Mucosa of rectum (tissue), 2 donors: ENCODE results near the gene SMURF1.
A peak's percentile ranks its signal among the peaks of the same experiment; 100 is the strongest.

Experiments
- H3K27ac ChIP-seq, 2 donors: one replicate each; pipeline ENCODE4 v1.7.0; 2013; ENCODE audit warnings: inconsistent platforms in 2 of 2, low read depth in 2 of 2, low read length in 2 of 2
- H3K27me3 ChIP-seq, 2 donors: one replicate each; pipeline ENCODE4 v1.7.0; 2013; ENCODE audit warnings: low read length in 2 of 2; ENCODE audit not compliant: control insufficient read depth in 2 of 2, insufficient read depth in 2 of 2
- H3K36me3 ChIP-seq, 2 donors: one replicate each; pipeline ENCODE4 v1.7.0; 2013; ENCODE audit warnings: low read length in 2 of 2; ENCODE audit not compliant: control insufficient read depth in 2 of 2, insufficient read depth in 2 of 2
- H3K4me1 ChIP-seq, 2 donors: one replicate each; pipeline ENCODE4 v1.7.0; 2013; ENCODE audit warnings: low read length in 2 of 2, mild to moderate bottlenecking in 1 of 2; ENCODE audit not compliant: control insufficient read depth in 2 of 2, insufficient read depth in 2 of 2
- H3K4me3 ChIP-seq, 2 donors: one replicate each; pipeline ENCODE4 v1.7.0; 2013; ENCODE audit warnings: low read length in 2 of 2
- H3K9ac ChIP-seq, 2 donors: one replicate each; pipeline ENCODE4 v1.7.0; 2013; ENCODE audit warnings: low read length in 2 of 2, low read depth in 1 of 2, mild to moderate bottlenecking in 1 of 2
- H3K9me3 ChIP-seq, 2 donors: one replicate each; pipeline ENCODE4 v1.7.0; 2013; ENCODE audit warnings: low read length in 2 of 2; ENCODE audit not compliant: control insufficient read depth in 2 of 2
- donor health status: healthy.
- donor health status: Normal muscosa, but diverticular disease.

The SMURF1 gene

DNA sequence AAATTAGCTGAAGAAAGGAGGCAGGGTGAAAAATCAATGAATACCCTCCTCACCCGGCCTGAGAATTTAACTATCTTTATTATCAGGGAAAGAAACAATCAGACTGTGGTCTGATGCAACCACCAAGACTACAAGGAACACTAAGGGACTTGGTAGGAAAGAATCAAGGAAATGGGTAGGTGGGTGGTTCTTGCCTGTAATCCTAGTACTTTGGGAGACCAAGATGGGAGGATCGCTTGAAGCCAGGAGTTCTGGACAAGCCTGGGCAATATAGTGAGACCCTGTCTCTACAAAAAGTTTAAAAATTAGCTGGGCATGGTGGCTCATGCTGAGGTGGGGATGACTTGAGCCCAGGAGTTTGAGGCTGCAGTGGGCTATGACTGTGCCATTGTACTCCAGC is 12.6 kb downstream of the SMURF1 start:
- H3K4me3 ChIP-seq, result no peak overlapping the region
- H3K9ac ChIP-seq, result no peak overlapping the region
- no peaks in the 10 kb centered on the region for H3K36me3 ChIP-seq
- H3K27ac ChIP-seq, result no peak overlapping the region
- H3K4me1 ChIP-seq, result peaks cover 18 to 21% of the 10 kb centered on the region in 2 donors
- no peaks in the 10 kb centered on the region for H3K9me3 ChIP-seq
- no peaks in the 10 kb centered on the region for H3K27me3 ChIP-seq

DNA sequence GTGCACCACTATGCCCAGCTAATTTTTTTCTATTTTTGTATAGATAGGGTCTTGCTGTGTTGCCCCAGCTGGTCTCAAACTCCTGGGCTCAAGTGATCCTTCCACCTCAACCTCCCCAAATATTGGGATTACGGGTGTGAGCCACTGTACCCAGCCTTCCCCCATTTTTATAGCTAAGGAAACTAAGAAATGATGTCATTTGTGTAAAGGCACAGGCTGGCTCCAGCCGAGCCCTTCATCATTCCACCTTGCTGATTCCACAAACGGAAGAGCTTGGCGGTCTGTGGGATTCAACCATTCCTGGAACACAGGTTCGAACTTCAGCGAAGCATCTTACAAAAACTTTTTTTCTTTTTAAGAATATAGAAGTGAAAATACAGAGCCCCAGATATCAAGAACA is 14.4 kb downstream of the SMURF1 start:
- Histone ChIP-seq H3K36me3 (no peaks in the 10 kb centered on the region), H3K27ac (no peak overlapping the region), H3K4me1 (peaks cover 14 to 34% of the 10 kb centered on the region in 2 donors), H3K27me3 (no peaks in the 10 kb centered on the region), H3K4me3 (no peak overlapping the region), H3K9me3 (no peaks in the 10 kb centered on the region), H3K9ac (no peak overlapping the region)

DNA sequence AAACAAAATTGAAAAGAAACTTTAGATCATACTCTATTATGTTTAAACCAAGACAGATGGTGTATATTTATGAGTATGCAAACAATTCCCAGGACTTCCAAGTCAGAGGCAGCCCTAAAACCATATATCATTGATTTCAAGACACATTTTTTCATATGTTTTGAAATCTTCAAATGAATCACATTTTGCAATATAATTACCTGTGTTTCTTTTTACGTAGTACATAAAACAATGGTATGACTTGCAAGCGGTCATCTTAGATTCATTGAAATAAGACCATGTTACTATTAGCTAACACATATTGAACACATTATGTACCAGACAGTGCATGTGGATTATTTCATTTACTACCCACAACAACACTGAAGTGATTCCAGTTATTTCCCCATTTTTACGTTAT is 14.9 kb downstream of the SMURF1 start:
- Histone ChIP-seq H3K27ac (peak overlapping the region in 1 of 2 donors; percentile 11), H3K27me3 (no peaks in the 10 kb centered on the region)

DNA sequence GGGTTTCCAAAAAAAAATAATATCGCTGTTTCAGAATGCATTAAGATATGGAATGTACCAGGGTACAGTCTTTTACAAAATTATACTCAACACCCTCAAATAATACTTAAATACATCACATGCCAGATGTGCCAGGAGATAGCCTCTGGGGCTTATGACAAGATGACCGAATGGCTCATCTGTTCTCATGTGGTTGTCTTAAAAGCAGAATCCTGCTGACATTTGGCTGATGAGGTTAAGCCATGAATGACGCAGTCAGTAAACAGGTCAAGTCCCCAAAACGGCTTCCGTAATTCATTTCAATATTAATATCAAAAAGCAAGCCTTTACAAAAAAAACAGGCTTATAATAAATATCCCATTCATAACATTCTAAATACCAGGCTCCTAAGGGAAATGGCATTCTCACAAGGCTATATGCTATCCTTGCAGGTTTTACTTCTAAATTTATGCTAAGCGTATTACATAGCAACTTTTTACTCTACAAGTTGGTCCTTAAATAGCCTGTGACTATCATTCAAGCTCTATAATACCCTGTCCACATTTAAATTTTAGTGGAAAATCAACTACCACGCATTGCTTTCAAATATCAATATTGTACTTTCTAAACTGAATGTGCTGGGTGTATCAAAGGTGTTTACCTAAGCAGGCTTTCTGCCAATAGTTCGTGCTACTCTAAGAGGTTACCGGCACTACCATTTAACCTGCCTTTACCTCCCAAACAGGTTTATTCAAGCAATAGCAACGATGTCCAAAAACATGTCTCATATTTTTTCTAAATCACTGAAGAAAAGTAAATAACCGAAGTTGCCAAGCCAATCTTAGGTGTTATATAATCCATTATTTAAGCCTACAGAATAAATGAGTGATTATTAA is 15.6 kb downstream of the SMURF1 start:
- Histone ChIP-seq H3K9me3 (no peaks in the 10 kb centered on the region), H3K36me3 (no peaks in the 10 kb centered on the region), H3K9ac (no peak overlapping the region), H3K27me3 (no peaks in the 10 kb centered on the region), H3K27ac (peak overlapping the region in 1 of 2 donors; percentile 11), H3K4me3 (peak overlapping the region in 1 of 2 donors; percentile 10), H3K4me1 (peaks cover 23 to 36% of the 10 kb centered on the region in 2 donors)

More for the DNA sequence above, 14.9 kb downstream of the SMURF1 start:
- Histone ChIP-seq H3K4me3 (peak overlapping the region in 1 of 2 donors; percentile 10), H3K9ac (no peak overlapping the region), H3K4me1 (peaks cover 18 to 35% of the 10 kb centered on the region in 2 donors), H3K9me3 (no peaks in the 10 kb centered on the region), H3K36me3 (no peaks in the 10 kb centered on the region)

DNA sequence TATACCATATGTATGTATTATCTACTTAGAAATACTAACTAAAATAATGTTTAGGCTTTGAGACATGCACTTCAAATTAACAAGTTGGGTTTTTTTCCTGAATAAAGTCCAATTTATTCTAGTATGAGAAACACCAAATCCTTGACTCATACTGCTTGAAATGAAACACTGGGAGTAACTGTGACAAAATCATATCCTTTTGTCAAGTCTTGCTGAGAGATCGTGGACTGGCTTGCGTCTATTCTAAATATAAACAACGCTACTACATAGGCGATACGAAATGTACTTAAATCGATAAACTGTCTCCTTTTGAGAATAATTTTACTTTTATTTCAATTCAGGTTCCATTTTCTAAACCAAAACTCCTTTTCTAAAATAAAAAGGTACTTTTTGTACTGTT is 16.3 kb downstream of the SMURF1 start:
- Histone ChIP-seq H3K4me3 (no peak overlapping the region), H3K9ac (no peak overlapping the region), H3K27me3 (no peaks in the 10 kb centered on the region), H3K27ac (no peak overlapping the region), H3K9me3 (no peaks in the 10 kb centered on the region), H3K4me1 (peaks cover 23 to 39% of the 10 kb centered on the region in 2 donors), H3K36me3 (no peaks in the 10 kb centered on the region)

DNA sequence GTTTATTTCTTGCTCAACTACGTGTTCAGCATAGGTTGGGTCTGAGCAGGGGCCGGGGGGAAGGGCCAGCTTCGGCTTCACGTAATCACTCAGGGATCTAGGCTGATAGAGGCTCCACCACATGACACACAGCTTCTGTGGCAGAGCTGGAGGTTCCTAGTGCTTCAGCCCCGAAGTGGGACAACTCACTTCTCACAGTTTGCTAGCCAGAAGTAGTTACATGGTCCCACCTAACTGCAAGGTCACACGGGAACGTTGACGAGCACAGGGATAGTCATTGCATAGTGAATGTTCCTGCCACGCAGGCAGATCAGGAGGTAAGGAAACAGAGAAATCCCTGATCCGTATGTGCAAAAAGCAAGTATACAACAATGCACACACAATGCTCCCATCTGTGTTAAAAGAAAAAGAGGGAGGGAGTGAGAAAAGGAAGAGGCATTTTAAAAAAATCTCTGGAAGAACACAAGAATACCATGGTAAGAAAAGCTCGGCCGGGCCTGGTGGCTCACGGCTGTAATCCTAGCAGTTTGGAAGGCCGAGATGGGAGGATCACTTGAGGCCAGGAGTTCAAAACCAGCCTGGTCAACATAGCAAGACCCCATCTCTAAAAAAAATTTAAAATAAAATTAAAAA is 16.9 kb downstream of the SMURF1 start:
- Histone ChIP-seq H3K27ac (peak overlapping the region in 1 of 2 donors; percentile 11), H3K4me3 (no peak overlapping the region), H3K9me3 (no peaks in the 10 kb centered on the region), H3K9ac (no peak overlapping the region), H3K4me1 (peaks cover 23 to 40% of the 10 kb centered on the region in 2 donors), H3K27me3 (no peaks in the 10 kb centered on the region), H3K36me3 (no peaks in the 10 kb centered on the region)

DNA sequence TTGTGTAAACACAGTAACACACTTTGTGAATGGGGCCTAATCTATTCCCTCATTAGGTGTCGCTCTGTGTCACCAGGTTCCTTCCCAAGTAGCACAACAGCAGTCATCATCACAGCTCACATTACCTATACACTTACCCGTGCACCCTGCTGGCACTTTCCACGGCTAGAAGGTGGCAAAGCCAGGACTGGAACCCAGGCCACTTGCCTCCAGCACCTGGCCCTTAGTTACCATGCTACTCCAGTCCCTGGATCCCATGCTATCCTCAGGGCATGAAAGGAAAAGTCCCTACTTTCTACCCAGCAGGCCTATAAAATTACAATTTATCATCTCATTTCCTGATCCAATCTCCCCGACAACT is 18.4 kb downstream of the SMURF1 start:
- H3K27ac ChIP-seq, result peak overlapping the region; percentile 26 to 65
- no peaks in the 10 kb centered on the region for H3K27me3 ChIP-seq
- peaks cover 25 to 42% of the 10 kb centered on the region in 2 donors for H3K4me1 ChIP-seq
- peak overlapping the region in 1 of 2 donors; percentile 39 for H3K9ac ChIP-seq
- H3K9me3 ChIP-seq, result no peaks in the 10 kb centered on the region
- no peak overlapping the region for H3K4me3 ChIP-seq
- H3K36me3 ChIP-seq, result no peaks in the 10 kb centered on the region

DNA sequence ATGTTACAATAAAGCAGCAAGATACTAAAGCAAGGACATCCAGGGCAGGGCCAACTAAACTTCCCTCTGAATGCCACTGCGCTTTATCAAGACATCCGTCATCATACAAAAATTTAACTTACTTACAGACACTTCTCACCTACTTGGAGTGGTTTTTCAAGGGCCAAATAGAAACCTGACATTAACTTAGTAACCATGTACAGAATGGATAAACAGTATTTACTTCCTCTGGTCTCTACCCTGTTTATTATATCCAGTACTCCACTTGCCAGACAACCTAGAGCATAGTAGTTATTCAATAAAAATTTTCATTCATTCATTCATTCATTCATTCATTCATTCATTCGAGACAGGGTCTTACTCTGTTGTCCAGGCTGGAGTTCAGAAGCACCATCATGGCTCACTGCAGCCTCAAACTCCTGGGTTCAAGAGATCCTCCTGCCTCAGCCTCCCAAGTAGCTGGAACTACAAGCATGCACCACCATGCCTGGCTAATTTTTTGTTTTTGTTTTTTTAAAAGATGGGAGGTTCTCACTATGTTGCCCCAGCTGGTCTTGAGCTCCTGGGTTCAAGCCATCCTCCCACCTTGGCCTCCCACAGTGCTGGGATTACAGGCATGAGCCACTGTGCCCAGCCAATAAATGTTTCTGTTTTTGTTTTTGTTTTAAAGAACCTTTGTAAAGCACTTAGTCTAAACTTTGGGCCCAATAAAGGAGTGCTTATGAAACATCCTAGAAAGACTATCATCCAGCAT is 19.0 kb downstream of the SMURF1 start:
- peak overlapping the region; percentile 26 to 65 for H3K27ac ChIP-seq
- no peaks in the 10 kb centered on the region for H3K36me3 ChIP-seq
- no peak overlapping the region for H3K9ac ChIP-seq
- H3K9me3 ChIP-seq, result no peaks in the 10 kb centered on the region
- H3K27me3 ChIP-seq, result no peaks in the 10 kb centered on the region
- H3K4me3 ChIP-seq, result no peak overlapping the region
- H3K4me1 ChIP-seq, result peaks cover 25 to 42% of the 10 kb centered on the region in 2 donors

DNA sequence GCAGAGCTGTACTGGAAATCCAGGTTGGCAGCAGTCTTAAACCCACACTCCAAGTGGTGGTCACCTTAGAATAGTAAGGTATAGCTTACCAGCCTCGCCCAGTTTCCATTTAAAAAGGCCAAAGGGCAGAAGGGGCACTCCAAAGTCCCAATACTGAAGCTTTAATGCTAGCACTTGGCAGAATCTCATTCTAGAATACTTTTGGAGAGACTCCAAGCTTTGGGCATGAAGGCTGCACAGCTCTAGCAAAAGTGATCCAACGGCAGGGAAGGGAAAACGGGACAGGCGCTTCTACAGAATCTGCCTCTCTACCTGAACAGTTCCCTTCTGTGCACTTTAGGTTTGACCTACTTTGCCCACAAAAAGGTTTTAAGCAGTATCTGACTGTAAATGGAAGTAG is 19.7 kb downstream of the SMURF1 start:
- peak overlapping the region in 1 of 2 donors; percentile 16 for H3K27ac ChIP-seq
- H3K36me3 ChIP-seq, result no peaks in the 10 kb centered on the region
- no peak overlapping the region for H3K9ac ChIP-seq
- peaks cover 25 to 42% of the 10 kb centered on the region in 2 donors for H3K4me1 ChIP-seq
- no peaks in the 10 kb centered on the region for H3K27me3 ChIP-seq
- H3K4me3 ChIP-seq, result no peak overlapping the region
- no peaks in the 10 kb centered on the region for H3K9me3 ChIP-seq

DNA sequence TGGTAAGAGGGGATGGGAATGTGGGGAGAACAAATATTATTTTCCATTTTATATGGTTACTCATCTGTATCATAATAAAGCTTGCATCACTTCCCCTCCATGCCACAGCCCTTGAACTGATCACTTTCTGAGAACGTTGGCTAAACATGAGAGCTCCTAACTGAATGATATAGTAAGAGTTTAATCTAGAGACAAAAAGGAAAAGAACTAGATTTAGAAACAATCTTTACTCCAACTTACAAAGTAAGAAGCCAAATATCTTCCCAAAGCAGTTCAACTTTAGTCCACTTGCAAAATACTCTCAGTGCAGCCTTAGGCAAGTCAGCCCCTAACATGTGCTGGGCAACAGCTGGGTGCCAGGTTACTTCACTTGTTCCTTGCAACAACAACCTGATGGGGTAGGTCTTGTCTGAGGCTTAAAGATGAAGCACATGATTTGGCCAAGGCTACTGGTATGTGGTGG is 20.3 kb downstream of the SMURF1 start:
- peaks cover 22 to 38% of the 10 kb centered on the region in 2 donors for H3K4me1 ChIP-seq
- H3K27ac ChIP-seq, result peak overlapping the region in 1 of 2 donors; percentile 16

More for the DNA sequence above, 20.3 kb downstream of the SMURF1 start:
- H3K27me3 ChIP-seq, result no peaks in the 10 kb centered on the region
- no peaks in the 10 kb centered on the region for H3K9me3 ChIP-seq
- no peak overlapping the region for H3K9ac ChIP-seq
- no peak overlapping the region for H3K4me3 ChIP-seq
- no peaks in the 10 kb centered on the region for H3K36me3 ChIP-seq
